OCI-LY3 (cell line): Measurements from ENCODE around the gene IL1R1.
"Not testable (repeated sequence)": the region's sequence is repeated elsewhere in the genome, so short reads cannot be mapped to it uniquely, and the experiment has no call there.

Experiments
- H2AFZ ChIP-seq: fragments of 200-600, 300-600 bp; shearing (Covaris generic); 2 replicates; pipeline ENCODE4 v1.6.0; 2014; ENCODE audit warnings: antibody characterized with exemption, low read depth, low read length
- H3K27ac ChIP-seq: fragments of 200-600, 300-600 bp; sonication (generic); 2 replicates; pipeline ENCODE4 v1.5.1; 2014; ENCODE audit warnings: mild to moderate bottlenecking, low read length, moderate library complexity, mixed read lengths
- H3K27me3 ChIP-seq: fragments of 200-600, 300-600 bp; sonication (generic); 2 replicates; pipeline ENCODE4 v1.6.1; 2014; ENCODE audit warnings: low read depth, low read length, mixed read lengths
- H3K36me3 ChIP-seq: fragments of 200-600, 300-600 bp; sonication (generic); replicated peaks from 2 replicates; pipeline ENCODE3; 2014; ENCODE audit warnings: low read depth, low read length, mixed read lengths
- H3K4me1 ChIP-seq: fragments of 300-600, 200-600 bp; sonication (generic); 2 replicates; pipeline ENCODE4 v1.6.1; 2014; ENCODE audit warnings: low read length, mixed read lengths
- H3K4me2 ChIP-seq: fragments of 200-600, 300-600 bp; sonication (generic); 2 replicates; pipeline ENCODE4 v1.6.1; 2014; ENCODE audit warnings: low read length, mixed read lengths
- H3K4me3 ChIP-seq: fragments of 300-600, 200-600 bp; sonication (generic); 2 replicates; pipeline ENCODE4 v1.5.1; 2014; ENCODE audit warnings: antibody characterized with exemption, mild to moderate bottlenecking, low read length, moderate library complexity
- H3K79me2 ChIP-seq: fragments of 300-600, 200-600 bp; shearing (Covaris generic); 2 replicates; pipeline ENCODE4 v1.6.1; 2014; ENCODE audit warnings: mild to moderate bottlenecking, low read length, mixed read lengths
- H3K9ac ChIP-seq: fragments of 300-600, 200-600 bp; shearing (Covaris generic); 2 replicates; pipeline ENCODE4 v1.6.0; 2014; ENCODE audit warnings: mild to moderate bottlenecking, low read length, moderate library complexity
- H3K9me3 ChIP-seq: fragments of 200-600, 300-600 bp; shearing (Covaris generic); 2 replicates; pipeline ENCODE4 v1.6.1; 2014; ENCODE audit warnings: low read length, mixed read lengths; ENCODE audit not compliant: insufficient read depth
- H4K20me1 ChIP-seq: fragments of 200-600, 300-600 bp; sonication (generic); 2 replicates; pipeline ENCODE4 v1.6.1; 2016; ENCODE audit warnings: low read length, mixed read lengths; ENCODE audit not compliant: insufficient read depth
- EZH2phosphoT487 ChIP-seq: fragments of 200-600 bp; shearing (Covaris generic); IDR thresholded peaks from 2 replicates; pipeline ENCODE4 v1.6.1; 2018; ENCODE audit warnings: antibody characterized with exemption, mixed run types, low read depth
- TF ChIP-seq, protein P1 (sequence below): fragments of 200-600, 300-600 bp; sonication (generic); IDR thresholded peaks from 2 replicates; pipeline ENCODE4 v1.5.1; 2014; ENCODE audit warnings: antibody characterized with exemption, low read length, low read depth

IL1R1 gene

DNA sequence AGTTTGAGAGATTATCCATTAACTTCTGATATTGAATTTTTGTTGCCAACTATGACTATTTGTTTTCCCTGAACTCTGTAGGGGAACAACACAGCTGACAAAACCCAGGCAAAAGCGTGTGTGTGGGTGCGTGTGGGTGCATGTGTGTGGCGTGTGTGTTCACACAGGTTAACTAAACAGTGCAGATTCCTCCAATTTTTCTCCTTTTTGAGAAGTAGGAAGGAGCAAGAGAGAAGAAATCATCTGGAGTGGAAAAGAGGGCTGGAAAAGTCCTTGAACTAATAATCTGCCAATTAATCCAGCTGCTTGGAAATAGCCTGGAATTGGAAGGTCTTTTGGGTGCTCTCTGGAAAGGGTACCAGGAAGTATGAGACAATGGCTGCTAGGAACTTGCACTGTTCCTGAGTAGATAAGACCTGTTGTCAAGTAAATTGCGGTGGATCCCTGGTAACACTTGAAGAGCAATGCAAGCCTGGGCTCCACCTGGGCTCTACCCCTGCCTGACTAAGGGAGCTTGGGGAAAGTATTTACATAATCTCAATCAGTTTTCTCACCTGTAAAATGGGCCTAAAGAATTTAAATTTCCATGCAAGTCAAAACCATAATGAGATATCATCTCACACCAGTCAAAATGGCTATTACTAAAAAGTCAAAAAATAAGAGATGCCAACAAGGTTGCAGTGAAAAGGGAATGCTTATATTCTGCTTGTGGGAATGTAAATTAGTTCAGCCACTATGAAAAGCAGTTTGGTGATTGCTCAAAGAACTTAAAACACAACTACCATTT, 40.5 kb upstream of the IL1R1 start:
- H3K27ac ChIP-seq = no peak overlapping the region
- H3K27me3 ChIP-seq = no peaks in the 10 kb centered on the region; the same call in 1 of the 2 replicates
- no peak overlapping the region for H3K9ac ChIP-seq
- H2AFZ ChIP-seq = no peak overlapping the region
- H3K9me3 ChIP-seq = no peaks in the 10 kb centered on the region
- no peak overlapping the region for H3K4me2 ChIP-seq
- H3K36me3 ChIP-seq = no peaks in the 10 kb centered on the region
- H3K4me1 ChIP-seq = peaks cover 12% of the 10 kb centered on the region
- no peaks in the 10 kb centered on the region for H3K79me2 ChIP-seq
- no peak for TF ChIP-seq EZH2phosphoT487
- TF ChIP-seq, protein P1, sequence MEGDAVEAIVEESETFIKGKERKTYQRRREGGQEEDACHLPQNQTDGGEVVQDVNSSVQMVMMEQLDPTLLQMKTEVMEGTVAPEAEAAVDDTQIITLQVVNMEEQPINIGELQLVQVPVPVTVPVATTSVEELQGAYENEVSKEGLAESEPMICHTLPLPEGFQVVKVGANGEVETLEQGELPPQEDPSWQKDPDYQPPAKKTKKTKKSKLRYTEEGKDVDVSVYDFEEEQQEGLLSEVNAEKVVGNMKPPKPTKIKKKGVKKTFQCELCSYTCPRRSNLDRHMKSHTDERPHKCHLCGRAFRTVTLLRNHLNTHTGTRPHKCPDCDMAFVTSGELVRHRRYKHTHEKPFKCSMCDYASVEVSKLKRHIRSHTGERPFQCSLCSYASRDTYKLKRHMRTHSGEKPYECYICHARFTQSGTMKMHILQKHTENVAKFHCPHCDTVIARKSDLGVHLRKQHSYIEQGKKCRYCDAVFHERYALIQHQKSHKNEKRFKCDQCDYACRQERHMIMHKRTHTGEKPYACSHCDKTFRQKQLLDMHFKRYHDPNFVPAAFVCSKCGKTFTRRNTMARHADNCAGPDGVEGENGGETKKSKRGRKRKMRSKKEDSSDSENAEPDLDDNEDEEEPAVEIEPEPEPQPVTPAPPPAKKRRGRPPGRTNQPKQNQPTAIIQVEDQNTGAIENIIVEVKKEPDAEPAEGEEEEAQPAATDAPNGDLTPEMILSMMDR = no peak
- no peaks in the 10 kb centered on the region for H4K20me1 ChIP-seq
- H3K4me3 ChIP-seq = no peak overlapping the region

DNA sequence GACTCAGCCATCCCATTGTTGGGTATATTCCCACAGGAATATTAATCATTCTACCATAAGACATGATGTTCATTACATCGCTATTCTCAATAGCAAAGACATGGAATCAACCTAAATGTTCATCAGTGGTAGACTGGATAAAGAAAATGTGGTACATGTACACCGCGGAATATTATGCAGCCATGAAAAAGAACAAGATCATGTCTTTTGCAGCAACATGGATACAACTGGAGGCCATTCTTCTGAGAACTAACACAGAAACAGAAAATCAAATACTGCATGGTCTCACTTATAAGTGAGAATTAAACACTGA, 40.0 kb upstream of the IL1R1 start:
- H3K4me2 ChIP-seq, H3K9ac ChIP-seq, H3K36me3 ChIP-seq, H3K4me3 ChIP-seq, H4K20me1 ChIP-seq, H3K79me2 ChIP-seq, H3K9me3 ChIP-seq, H2AFZ ChIP-seq, H3K27ac ChIP-seq, H3K27me3 ChIP-seq: not testable (repeated sequence)
- H3K4me1 ChIP-seq = peaks cover 12% of the 10 kb centered on the region

DNA sequence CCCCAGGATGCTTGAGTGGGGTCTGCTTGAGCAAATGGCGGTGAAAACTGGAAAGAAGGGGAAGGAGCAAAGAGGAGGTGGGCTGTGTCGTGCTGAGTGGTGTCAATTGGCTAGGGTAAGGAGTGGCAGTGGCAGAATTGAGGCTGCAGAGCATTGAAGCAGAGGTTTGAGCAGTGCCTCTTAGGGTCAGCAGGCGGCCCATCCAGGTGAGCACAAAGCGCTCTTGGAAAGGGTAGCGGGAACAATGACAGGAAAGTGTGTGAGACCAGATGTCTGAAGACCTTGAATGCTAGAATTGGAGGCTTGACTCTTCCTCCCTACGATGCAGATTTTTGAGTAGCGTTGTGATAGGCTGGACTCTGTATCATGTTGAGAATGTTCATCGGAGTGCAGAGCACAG, 39.3 kb upstream of the IL1R1 start:
- H3K36me3 ChIP-seq = no peaks in the 10 kb centered on the region
- H3K27ac ChIP-seq = no peak overlapping the region
- H4K20me1 ChIP-seq = no peaks in the 10 kb centered on the region
- H3K79me2 ChIP-seq = no peaks in the 10 kb centered on the region
- no peak overlapping the region for H3K4me3 ChIP-seq
- H3K4me2 ChIP-seq = no peak overlapping the region
- H2AFZ ChIP-seq = no peak overlapping the region
- TF ChIP-seq, protein P1 = no peak
- TF ChIP-seq EZH2phosphoT487 = no peak
- H3K9ac ChIP-seq = no peak overlapping the region
- H3K4me1 ChIP-seq = peaks cover 12% of the 10 kb centered on the region
- no peaks in the 10 kb centered on the region; the same call in 1 of the 2 replicates for H3K27me3 ChIP-seq
- no peaks in the 10 kb centered on the region for H3K9me3 ChIP-seq

DNA sequence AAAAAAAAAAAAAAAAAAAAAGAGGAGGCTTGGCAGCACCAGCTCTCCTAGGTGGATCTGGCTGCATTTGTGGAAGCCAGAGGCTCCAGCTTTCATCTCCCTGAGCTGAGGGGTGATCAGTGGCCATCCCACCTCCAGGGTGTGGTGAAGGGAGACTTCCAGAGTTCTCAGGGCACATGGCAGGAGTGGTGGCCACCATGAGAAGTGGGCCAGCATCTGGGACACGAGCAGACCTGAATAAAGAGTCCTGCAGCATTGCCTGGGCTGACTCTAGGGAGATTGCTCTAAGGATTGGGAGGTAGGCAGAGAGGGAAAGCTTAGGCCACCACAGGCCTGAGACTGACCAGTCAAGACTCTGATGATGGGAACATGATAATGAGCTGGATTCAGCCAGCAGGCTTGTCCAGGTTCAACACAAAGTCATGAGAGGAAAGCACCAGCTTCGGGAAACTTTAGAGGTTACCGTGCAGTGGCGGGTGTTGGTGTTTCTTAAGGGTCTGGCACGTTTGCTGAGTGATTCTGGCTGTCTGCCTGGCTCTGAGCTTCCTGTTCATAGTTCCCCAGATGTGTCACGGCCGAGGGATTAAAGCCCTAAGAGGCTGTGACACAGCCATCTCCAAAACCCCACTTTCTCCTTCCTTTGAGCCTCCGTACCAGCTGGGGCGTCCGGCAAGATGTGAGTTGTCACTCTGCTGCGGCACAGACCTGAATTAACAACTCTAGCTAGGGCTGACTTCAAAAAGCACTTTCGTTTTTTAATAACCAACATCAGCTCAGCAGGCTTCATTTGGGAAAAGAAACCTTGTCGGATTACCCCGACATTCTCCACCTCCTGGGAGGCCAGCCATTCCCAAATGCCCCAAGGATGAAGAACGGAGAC, 38.3 kb upstream of the IL1R1 start:
- peak overlapping the region; percentile 68 for H3K4me3 ChIP-seq
- no peaks in the 10 kb centered on the region for H4K20me1 ChIP-seq
- H3K27ac ChIP-seq = no peak overlapping the region
- H3K9me3 ChIP-seq = no peaks in the 10 kb centered on the region
- peak overlapping the region; percentile 66 for H2AFZ ChIP-seq
- peak overlapping the region; percentile 93 for H3K4me2 ChIP-seq
- H3K79me2 ChIP-seq = no peaks in the 10 kb centered on the region
- H3K27me3 ChIP-seq = no peaks in the 10 kb centered on the region; the same call in 1 of the 2 replicates
- H3K36me3 ChIP-seq = no peaks in the 10 kb centered on the region
- H3K9ac ChIP-seq = peak overlapping the region; percentile 31
- H3K4me1 ChIP-seq = peaks cover 12% of the 10 kb centered on the region
- no peak for TF ChIP-seq EZH2phosphoT487
- TF ChIP-seq, protein P1 = no peak
